Epidermal melanocyte (primary cell): ENCODE data around the gene MACROD2.

Source experiments
- DNase-seq: peaks from one replicate; pipeline ENCODE4 v3.0.0; 2011; ENCODE audit warnings: low spot score; ENCODE audit not compliant: insufficient read length

The MACROD2 gene

DNA sequence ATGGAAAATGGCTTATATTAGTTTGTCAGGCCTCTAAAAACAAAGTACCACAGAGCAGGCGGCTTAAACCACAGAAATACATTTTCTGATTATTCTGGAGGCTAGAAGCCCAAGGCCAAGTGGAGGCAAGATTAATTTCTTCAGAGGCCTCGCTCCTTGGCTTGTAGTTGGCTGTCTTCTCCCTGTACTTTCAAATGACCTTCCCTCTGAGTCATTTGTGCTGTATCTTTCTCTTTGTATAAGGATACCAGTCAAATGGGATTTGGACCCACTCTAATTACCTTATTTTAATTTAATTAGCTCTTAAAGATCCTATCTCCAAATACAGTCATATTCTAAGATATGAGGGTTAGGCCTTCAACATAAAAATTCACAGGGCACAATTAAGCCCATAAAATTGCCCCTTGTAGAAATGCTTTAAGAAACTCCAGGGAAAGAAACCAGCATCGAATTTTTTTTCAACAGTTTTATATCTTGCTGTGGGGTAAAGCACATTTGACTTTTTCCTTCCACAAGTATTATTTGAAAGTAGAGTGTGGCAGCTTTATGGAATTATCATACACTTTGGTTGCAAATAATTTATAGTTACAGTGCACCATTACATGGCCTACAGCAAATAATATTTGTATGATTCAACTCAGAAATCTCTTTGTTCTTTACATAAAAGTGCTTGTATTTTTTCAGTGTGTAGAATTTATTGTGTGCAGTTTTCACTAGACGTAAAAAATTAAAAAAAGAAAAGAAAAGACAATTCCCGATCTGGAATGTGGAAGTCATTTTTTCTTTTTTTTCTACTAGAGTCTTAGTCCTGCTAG is 1871.8 kb downstream of the MACROD2 start:
- DNase-seq: no peak

DNA sequence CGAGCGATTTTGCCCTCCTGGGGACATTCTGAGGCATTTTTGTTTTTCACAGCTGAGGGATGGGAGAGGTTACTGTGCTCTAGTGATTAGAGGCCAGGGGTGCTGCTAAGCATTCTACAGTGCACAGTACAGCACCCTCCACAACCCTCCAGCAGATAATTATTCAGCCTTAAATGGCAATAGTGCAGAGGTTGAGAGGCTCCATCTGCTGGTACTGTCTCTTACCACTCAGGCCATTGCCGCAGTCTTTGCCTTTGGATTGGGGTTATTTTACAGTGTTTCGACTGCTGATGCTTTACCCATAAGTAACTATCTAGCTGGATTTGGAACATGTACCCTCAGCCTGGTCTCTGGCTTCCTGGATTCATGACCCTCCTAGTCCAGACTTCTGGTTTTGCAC is 1872.6 kb downstream of the MACROD2 start:
- no peak for DNase-seq

DNA sequence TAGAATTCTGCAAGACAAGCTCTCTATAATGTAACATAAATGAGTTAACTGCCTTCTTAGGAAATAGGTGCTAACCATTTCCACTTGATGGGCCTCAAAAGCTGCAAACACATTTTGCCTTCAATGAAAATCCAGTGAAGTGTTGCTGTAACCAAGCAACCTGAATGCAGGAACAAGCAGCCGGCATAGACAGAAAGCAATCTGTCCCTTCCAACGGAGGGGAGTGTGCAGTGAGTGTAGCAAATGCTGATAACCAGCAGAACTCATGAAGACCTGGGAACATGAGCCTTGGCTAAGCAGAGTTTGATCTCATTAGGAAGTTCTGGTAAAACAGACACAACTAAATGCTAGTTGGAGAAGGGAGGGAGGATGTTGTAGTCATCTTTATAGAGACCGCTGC is 1880.1 kb downstream of the MACROD2 start:
- no peak for DNase-seq

DNA sequence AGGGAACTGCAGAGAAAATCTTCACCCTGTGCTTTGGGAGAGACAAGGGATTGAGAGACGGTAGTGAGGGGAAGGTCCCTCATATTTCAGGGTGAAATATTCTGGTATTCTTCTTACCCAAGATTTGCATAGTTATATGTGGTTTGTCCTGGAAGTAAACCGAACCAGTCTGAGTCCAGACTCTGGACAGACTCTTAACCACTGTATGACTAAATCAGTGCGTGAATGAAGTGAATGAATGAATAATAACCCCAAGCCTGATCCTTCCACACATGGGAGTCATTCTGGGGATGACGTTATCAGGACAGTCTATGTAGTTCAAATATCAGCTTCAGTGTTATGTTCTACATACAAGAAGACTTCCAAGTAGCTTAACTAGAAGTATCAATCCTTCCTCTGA is 1887.2 kb downstream of the MACROD2 start:
- no peak for DNase-seq

DNA sequence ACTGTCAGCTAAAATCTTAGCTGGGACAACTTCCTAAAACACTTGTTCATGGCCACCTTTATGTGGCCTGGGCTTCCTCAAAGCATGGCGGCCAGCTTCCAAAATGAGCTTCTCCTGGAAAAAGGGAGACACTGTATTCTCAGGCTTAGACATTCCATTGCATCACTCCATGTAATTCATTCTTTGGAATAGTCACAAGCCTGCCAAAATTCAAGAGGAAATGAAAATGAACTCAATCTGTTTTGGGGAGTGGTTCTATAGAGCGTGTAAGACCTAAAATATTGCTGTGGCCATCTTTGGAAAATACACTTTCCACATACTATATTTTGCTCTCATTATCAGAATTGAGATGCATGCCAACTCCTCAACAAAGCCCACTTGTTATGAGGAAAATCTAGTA is 1890.9 kb downstream of the MACROD2 start:
- no peak for DNase-seq

DNA sequence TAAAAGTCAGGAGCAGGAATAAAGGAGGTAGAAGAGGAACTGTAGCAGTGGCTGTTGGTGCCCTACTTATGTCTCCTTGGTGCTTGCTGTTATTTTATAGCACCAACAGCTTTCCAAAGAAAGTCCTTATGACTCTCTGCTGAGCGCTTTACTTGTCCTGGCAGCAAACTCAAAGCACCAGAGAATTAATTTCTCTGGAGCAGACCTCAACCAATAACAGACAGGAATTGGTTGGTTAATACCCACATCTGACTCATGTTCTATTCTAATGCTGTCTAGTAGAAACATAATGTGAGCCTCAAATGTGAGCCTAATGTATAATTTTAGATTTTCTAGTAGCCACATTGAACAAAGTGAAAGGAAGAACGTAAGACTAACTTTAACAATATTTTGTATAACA is 1892.1 kb downstream of the MACROD2 start:
- DNase-seq: no peak

DNA sequence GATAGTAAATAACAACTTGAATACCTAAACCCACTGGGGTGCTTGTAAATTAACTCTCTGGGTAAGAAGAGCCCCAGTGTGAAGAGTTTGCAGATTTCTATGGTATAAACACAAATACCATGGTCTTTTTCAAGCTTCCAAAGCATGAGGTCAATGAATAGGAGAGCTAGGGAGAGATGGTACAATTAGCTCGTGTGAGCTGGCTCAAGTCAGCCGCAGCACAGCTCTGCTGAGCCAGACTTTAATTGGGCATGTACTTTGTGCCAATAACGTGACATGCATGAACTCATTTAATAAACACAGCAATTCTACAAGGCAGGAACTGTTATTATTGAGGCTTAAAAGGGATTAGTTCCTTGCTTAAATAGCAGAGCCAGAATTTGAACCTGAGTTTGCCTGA is 1893.7 kb downstream of the MACROD2 start:
- no peak for DNase-seq

DNA sequence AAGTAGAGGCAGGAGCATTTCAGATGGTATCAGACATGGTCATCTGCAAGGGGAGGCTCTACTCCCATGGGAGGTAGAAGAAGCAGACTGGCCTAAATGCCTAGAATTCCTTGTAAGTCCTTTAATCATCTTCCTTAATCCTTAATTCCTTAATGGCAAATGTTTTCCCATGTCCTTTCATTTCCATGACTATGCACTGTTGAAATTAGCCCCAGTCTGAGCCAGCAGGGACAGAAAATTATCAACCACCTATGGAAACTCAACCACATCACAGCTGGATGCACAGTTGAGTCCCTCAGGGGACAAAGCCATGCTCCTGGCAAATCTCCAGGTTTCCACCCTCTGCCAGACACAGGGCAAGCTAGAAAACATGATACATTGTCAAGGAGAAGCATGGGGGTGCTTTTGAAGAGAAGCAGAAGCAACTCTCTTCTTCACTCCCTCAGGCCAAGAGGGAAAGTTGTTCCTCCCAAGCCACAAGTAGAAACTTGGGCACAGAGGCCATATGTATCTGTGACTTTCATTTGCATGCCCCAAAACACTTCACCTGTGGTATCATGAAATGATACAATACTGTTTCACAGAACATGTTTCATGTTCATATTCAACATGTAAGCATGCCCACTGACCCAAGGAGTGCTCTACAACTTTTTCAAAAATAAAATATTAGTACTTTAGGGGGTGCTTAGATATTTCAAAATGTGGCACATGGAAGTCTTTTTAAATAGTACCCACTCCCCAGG is 1894.4 kb downstream of the MACROD2 start:
- DNase-seq: no peak

DNA sequence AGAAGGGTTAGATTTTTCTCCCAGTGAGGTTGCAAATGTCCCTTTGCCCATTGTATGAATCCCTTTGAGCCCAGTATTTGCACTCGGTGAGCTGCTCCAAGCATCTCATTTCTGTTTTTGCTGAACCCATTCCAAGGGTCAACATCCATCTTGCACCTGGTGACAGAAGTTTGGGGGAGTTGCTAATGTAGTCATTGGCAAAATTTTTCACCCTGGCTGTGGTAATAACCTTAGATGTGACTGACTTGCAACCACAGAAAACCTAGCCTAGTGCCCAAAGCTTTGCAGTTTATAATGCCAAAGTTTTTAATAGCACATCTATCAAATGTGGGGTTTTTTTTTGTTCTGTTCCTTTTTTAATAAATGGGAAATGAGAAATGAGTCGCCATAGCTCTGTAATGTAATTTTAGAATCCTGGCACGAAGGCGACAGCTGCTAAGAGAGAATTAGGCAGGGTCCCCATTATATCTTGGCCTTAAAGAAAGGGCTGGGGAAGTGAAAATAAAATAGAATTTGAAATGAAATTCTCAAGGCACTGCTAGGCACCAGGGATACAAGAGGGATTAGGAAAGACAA is 1895.2 kb downstream of the MACROD2 start:
- DNase-seq: no peak

DNA sequence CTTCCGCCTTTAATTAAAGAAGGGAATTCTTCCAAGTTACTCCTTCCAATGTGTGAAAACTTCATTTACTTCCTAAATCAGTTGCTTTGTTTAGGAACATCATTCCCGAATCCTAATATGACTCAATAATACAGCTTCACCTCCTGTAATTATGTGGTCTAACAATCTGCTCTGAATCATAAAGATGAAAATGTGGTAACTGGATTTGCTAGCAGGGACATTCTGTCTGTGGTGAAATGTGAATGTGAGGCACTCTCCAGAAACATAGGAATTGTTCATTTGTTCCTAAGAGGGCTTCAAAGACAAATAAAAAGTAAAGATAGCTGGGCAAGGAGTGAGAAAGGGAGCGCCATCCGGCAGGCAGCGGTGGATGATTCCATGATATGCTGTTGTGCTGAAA is 1899.8 kb downstream of the MACROD2 start:
- no peak for DNase-seq

DNA sequence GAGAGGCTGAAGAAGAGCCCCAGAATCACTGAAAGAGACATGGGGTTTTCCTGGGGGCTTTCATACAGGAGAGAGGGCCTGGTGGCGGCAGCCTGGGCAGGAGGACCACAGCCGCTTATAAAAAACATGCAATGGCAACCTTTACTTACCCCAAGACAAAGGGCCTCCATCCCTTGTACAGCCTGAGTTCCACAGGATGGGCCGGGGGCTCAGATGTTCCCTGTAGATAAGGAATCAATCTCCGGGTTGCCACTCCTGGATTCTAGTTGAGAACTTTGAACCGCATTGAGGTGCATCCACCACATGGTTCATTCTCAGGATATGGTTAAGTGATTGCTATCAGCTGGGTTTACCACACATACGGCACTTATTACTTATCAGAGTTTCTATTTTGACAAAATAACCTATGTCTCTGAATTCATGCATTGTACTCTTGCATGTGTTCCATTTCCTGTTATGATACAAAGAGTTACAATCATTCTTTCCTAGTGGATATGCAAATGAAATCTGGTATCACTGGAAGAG is 1900.3 kb downstream of the MACROD2 start:
- DNase-seq: no peak

DNA sequence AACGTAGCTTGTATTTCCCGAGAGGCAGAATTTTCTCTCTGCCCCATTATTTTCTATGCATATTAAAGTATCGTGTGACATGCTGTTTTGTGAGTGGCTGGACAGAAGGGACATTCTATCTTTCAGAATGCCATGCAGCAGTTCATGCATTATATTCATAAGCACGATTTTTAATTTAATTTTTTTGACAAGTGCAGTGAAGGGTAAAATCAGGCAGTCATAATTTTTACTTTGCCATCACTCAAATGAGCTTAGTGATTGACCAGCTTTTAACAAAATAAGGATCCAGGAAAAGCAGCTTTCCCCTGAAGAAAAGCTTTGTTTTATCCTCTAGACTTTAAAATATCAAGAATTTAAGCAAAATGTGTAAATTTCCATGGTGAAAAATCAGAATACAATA is 1904.7 kb downstream of the MACROD2 start:
- DNase-seq: no peak

DNA sequence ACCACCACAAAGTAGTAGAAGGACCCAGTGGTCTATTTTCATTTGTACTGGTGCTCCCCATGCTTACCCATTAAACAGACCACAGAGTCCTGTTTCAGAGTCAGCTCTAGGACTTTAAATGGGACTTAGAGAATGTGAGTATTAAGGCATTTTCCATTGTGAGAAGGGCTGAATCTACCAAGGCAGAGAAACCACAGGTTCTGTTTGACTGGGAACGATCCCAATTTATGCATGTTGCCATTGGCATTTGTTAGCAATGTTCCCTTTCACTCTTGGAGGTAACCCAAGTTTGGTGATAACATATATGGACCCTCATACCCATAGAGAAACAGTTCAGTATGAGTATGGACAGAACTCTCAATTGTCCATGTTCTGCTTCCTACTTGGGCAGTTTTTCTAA is 1905.1 kb downstream of the MACROD2 start:
- DNase-seq: no peak

DNA sequence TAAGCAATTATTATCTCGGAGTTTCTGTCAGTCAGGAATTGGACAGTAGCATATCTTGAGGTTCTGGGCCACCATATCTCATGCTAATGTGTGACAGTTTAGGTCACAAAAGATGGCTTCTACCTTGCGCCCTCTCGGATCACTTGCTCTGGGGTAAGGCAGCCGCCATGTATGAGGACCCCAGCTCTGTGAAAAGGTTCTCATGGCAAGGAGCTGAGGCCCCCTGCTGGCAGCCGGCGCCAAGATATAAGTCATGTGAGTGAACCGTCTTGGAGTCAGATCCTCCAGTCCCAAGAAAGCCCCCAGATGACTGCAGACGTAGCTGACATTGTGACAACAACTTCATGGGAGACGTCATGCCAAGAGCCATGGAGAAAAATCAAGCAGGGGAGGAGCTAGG is 1907.2 kb downstream of the MACROD2 start:
- no peak for DNase-seq

DNA sequence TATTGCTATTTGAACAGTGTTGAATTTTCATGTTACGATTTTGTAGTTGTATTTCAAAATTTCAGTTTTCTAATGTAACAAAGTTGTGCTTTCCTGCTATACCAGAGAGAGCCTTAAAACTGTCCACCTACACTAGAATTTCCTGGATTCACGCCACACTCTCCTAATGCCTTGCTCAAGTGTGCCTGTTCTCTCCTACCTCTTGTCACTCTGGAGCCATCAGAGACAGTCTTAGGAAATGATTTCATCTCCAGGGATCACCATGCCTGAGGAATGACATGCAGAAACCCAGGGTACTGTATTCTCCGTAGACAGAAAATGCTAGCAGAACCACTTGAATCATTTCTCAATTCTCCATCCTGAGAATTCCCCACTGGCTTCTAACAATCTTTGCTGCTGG is 1910.3 kb downstream of the MACROD2 start:
- no peak for DNase-seq

DNA sequence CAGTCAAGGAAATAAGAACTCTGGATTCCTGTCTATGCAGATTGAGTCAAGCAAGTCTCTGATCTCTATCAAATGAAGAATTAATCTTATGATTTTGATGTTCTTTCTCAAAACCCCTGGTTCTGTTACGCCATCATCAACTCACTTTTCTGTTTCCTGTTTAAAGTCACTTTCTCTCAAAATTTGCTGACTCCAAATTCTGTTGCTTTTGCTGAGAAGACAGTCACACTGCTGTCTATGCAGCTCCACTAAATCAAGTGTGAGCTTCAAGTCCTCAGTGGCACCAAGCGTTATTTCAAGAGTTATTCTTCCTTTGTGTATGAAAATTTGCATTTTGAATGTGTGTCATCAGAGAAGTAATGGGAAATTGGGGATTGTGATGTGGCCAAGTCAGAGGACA is 1914.7 kb downstream of the MACROD2 start:
- DNase-seq: no peak

DNA sequence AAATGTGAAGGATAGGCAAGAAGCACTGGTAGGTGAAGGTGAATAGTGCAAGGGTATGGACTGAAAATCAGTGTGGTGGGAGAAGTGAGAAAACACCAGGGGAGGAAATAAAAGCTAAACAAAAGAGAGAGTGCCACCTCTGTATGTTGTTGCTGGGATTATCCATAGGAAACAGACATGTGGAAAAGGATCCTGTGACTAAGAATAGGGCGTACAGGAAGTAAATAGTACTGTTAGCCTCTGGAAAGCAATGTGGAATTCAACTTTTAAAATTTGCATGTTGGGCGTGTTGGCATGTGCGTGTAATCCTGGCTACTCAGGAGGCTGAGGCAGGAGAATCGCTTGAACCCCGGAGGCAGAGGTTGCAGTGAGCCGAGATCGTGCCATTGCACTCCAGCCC is 1916.3 kb downstream of the MACROD2 start:
- no peak for DNase-seq

DNA sequence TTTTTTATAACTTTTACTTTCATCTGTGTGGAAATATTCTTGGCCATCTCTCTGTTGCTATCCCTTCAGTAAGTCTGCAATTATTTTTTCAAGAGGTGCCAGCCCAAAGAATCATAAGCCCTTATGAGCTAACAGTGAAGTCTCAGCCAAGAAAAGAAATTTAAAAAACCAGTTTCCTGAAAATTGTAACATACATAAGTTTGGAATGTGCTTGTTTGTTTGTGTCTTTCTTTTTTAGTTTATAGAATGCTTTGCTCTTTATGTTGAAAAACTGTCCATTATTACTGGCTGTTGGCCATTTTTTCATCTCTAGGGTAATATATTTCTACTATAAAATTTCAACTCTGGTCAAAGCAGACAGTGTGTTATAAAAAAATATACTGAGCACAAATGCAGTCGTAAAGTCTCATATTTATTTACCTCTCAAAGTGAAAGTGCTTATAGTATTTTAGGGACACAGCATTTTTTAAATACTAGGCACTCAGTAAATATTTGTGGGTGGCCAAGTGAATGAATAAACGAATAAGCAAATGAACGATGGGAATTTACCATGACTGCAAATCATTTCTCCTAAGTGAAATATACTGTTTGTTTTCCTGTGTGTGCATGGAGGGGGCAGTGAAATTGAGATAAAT is 1918.2 kb downstream of the MACROD2 start:
- no peak for DNase-seq

DNA sequence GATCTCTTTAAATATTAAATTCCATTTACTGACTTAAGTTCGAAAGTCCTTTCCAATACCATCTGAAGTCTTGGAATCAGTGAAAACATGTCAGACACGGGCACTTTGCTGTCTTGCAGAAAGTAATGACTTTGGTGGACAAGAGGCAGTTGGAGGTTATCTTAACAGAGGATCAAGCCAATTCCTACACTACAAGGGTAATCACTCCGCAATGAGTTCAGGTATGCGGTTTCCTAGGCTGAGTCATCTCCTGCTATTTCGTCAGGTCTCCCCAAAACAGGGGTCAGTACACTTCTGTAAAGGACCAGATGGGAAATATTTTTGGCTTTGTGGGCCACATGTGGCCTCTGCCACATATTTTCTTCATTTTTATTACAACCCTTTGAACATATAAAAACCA is 1921.3 kb downstream of the MACROD2 start:
- no peak for DNase-seq

DNA sequence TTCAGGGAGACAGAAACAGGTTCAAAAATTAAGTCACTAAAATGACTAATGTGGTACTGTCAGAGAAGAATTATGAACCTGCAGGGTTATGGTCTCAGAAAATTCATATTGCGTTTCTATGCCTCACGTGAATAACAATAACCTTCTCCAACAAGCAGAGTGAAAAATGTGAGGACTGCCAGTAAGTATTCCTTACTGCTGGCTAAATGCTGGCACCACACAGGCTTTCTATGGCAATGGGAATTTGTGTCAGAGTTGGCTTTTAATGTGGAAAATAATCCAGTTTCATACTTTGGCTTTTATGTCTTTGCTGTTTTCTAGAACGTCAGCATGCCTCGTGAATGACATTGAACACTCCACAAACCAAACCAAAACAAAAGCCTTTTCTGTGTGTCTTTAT is 1922.0 kb downstream of the MACROD2 start:
- peak; percentile 34 for DNase-seq

DNA sequence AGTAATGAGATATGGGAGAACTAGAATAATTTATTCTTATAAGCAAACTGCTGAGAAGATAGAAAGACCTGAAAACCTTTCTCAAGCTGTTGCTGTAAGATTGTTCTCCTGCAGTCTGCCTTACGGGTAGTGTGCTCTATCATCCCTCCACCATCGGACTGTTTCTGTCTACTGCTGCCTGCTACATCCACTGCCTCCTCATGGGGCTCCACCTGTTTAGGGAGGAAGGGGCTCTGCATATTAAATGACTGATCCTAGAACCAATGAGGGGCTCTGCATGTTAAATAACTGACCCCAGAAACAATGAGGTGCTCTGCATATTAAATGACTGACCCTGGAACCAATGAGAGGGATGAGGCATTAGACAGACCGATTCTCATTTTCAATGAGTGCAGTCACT is 1923.3 kb downstream of the MACROD2 start:
- no peak for DNase-seq

DNA sequence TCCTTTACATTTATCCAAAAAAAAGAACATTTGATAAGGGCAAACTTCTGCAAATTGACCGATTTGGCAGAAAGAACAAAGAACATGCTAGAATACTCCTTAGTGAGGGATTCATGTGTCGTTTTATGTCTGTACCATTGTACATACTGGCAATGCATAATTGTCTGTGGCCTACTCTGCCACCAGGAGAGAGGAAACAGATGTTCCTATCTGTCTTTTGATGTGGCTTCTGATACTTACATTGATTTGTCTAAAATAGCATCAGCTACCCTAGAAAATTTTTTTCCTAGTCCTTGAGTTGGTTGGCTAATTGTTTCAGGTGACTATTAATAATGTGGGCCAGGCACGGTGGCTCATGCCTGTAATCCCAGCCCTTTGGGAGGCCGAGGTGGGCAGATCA is 1923.8 kb downstream of the MACROD2 start:
- no peak for DNase-seq
